Activated CD4-positive, alpha-beta memory T cell treated with anti-CD3 and anti-CD28 coated beads, Interleukin-2, amount 10 ng/mL, durations not matched to agents 7 days and 5 days (primary cell): ENCODE measurements around the gene EZR. TPM values are rescaled to one million over a fixed set of nuclear protein-coding genes. Genes with fewer than 3 reads are reported as not detected.
"Not testable (repeated sequence)": the region's sequence is repeated elsewhere in the genome, so short reads cannot be mapped to it uniquely, and the experiment has no call there.

ENCODE experiments used
- CTCF ChIA-PET: fragments of 350-600 bp; sonication (Branson Sonifier 250); formaldehyde crosslinking; loops from one replicate; lab custom pipeline; 2021; ENCODE audit warnings: antibody characterized with exemption, inconsistent platforms; lab: Charles Lee
- POLR2A ChIA-PET: fragments of 350-600 bp; sonication (Branson Sonifier 250); formaldehyde crosslinking; loops from one replicate; lab custom pipeline; 2021; ENCODE audit warnings: antibody characterized with exemption; lab: Charles Lee
- DNase-seq: peaks from one replicate; pipeline ENCODE4 v3.0.0-alpha.2; 2020
- H3K27ac Mint-ChIP-seq: one replicate; pipeline ENCODE4 v1.8.0; 2021; ENCODE audit warnings: mild to moderate bottlenecking, mixed read lengths
- H3K27me3 Mint-ChIP-seq: one replicate; pipeline ENCODE4 v1.8.0; 2021; ENCODE audit warnings: mixed read lengths
- H3K36me3 Mint-ChIP-seq: one replicate; pipeline ENCODE4 v1.8.0; 2021; ENCODE audit warnings: low read depth, mixed read lengths
- H3K4me1 Mint-ChIP-seq: one replicate; pipeline ENCODE4 v1.8.0; 2021; ENCODE audit warnings: mixed read lengths
- H3K4me3 Mint-ChIP-seq: one replicate; pipeline ENCODE4 v1.8.0; 2021; ENCODE audit warnings: mild to moderate bottlenecking, mixed read lengths
- H3K9me3 Mint-ChIP-seq: one replicate; pipeline ENCODE4 v1.8.0; 2021; ENCODE audit warnings: mixed read lengths
- total RNA-seq, 2 experiments: library from RNA; stranded (reverse); gene quantifications; one replicate each; pipeline ENCODE4 v1.2.3, GENCODE V29; 2021

Gene EZR
- total RNA-seq, 2 experiments from 2014 or later: 225 to 228 TPM

DNA sequence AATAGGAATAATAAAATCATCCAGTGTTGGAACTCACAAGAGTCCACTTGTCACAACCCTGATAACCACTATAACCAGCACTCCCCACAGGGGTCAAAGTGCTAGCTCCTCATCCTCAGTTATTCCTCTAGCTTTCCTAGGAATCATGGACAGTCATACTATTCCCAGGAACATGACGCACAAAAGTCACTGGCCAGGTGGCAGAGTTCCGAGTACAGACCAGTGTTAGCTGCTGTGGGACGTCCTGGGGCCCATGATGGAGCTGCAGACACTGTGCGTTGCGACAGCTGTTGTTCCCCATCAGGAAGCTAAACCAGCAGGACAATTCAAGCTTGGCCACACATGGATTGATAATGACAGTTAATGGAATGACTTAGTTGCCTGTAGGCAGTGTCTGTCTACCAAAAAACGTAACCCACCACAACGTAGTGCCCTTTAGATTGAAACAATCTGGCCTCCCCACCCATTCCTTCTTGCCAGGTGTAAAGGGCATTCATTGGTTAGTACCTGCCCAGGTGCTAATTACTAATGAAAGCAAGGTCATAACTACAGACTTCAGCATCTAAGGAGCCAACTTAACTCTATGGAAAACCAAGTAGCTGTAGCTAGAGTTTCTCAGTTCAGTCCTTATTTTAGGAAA, 17.4 kb downstream of the EZR start:
- Mint-ChIP-seq H3K27me3 (no peaks in the 10 kb centered on the region), H3K36me3 (peaks cover 59% of the 10 kb centered on the region), H3K4me1 (peaks cover 85% of the 10 kb centered on the region), H3K9me3 (no peaks in the 10 kb centered on the region), H3K27ac (no peak overlapping the region), H3K4me3 (no peak overlapping the region)
- POLR2A ChIA-PET: interaction anchor here (1.1 to 2.3 kb wide), 6 partner anchors 12 to 157 kb away, joined by 3 to 7 read pairs (median 4); partner anchors contain the start of genes DYNLT1 and EZR
- DNase-seq: no peak
- CTCF ChIA-PET: interaction anchor here (1.6 kb wide), 1 partner anchor 11 kb away, joined by 4 read pairs; no protein-coding TSS in a partner anchor

DNA sequence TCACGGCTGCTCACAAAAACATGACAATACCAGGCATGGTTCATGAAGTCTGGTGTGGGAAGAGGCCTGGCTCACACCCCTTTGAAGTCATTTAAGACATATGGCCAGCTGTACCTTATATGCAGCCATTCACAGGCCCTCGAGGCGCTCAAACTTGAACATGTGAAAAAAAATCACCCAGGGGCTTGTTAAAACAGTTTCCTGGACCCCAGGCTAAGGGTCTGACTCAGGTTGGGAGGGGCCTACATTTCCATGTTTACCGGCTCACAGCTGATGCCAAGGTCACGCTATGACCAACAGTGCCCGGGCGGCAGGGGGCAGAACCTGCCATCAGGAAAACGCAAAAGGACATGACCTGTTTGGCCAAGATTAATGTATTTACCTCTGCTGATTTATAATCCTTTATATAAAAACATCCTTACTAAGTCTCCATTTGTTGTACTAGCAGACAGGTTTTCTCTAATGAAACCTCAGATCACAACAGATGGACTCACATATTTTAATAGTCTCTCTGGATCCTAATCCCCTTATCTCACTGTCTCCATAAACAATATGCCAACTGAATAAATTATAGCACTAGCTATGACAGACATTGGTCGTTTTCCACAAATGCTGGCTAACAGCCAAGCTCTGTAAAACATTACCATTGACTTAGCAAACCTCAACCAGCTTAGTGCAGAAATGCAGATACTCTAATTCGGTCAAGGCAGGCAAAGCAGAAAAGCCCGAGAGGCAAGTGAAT, 19.9 kb downstream of the EZR start:
- Mint-ChIP-seq H3K36me3 (peaks cover 56% of the 10 kb centered on the region), H3K4me1 (peaks cover 82% of the 10 kb centered on the region), H3K27ac (no peak overlapping the region), H3K4me3 (no peak overlapping the region), H3K9me3 (no peaks in the 10 kb centered on the region), H3K27me3 (no peaks in the 10 kb centered on the region)
- CTCF ChIA-PET: interaction anchor here (0.6 to 1.9 kb wide), 3 partner anchors 7 to 144 kb away, joined by 3 to 7 read pairs (median 4); no protein-coding TSS in a partner anchor
- DNase-seq: no peak
- POLR2A ChIA-PET: interaction anchor here (0.8 to 3.7 kb wide), 4 partner anchors 10 to 246 kb away, joined by 3 to 18 read pairs (median 4); partner anchors contain the start of gene TAGAP

DNA sequence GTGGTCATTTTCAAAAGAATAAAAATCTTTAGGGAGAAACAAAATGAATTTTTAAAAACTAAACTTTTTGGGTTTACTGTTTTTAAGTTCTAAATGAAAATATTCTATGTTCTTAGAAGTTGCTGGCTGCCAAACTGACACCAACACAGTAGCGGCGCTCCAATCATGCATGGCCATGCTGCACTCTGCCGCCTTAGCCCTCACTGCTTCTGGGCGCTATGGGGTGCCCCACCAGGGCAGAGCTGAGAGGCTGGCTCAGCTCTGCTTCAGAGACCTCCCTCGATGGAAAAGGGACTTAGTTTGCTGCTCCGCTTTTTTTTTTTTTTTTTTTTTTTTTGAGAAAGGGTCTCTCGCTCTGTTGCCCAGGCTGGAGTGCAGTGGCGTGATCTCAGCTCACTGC, 20.9 kb downstream of the EZR start:
- CTCF ChIA-PET: interaction anchor here (0.7 to 1.9 kb wide), 5 partner anchors 9 to 584 kb away, joined by 3 to 7 read pairs (median 4); no protein-coding TSS in a partner anchor
- H3K36me3 Mint-ChIP-seq: peaks cover 56% of the 10 kb centered on the region
- DNase-seq: no peak
- H3K4me1 Mint-ChIP-seq: peaks cover 83% of the 10 kb centered on the region
- H3K27me3 Mint-ChIP-seq: no peaks in the 10 kb centered on the region
- no peak overlapping the region for H3K27ac Mint-ChIP-seq
- H3K4me3 Mint-ChIP-seq: no peak overlapping the region
- H3K9me3 Mint-ChIP-seq: no peaks in the 10 kb centered on the region
- POLR2A ChIA-PET: interaction anchor here (1.8 to 3.7 kb wide), 2 partner anchors 10 to 14 kb away, joined by 4 to 18 read pairs; no protein-coding TSS in a partner anchor

DNA sequence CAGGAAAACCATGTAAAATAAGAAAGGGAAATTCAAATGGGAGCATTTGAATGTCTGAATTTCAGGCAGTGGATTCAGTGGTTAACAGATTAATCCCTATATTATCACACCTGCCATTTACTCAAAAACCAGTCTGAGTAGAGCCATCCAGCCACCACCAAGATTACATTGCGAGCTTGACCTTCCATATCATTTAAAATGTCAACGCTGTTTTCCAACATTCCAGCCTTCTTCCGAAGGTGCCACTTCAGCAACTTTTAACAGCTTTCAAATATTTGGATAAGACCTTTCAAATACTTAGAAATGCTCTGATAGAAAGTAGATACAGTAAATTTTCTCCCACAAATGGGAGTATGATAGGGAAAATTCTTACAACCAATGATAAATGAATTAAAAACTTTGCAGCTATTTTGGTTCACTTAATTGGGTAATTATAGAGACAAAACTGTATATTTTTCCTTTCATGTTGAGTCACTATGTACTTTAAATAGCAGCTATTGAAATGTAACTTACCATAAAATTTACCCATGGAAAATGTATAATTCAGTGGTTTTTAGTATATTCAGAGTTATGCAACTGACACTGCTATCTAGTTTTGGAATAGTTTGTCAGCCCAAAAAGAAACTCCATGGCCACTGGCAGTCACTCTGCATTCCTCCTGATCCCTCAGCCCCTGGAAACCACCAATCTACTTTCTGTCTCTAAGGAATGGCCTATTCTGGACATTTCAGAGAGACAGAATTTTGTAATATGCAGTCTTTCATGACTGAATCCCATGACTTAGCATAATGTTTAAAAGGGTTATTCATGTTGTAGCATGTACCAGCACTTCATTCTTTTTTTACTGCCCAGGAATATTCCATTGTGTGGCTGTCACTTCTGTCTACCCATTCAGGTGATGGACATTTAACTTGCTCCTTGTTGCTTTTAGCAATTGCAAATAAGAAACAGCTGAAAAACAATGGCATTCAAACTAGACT, 21.5 kb downstream of the EZR start:
- POLR2A ChIA-PET: interaction anchor here (1.8 to 3.7 kb wide), 2 partner anchors 10 to 15 kb away, joined by 4 to 18 read pairs; no protein-coding TSS in a partner anchor
- H3K4me1 Mint-ChIP-seq: peaks cover 80% of the 10 kb centered on the region

DNA sequence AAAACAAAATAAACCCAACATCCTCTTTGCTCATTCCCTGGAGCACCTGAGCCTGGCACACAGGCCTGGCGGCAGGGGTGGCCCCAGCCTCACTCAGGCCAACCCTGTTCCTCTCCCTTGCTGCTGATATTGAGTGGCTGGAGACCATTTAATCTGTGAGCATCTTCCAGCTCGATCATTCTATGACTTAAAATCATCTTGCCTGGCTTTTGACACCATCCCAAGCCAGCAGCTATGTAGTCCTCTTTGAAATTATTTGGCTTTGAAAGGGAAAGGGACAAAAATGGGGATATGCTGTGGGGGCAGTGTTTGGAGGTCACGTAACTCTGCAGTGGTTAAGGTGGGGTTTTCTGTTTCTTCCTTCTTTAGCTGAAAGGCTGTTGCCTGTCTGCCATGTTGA, 22.8 kb downstream of the EZR start:
- POLR2A ChIA-PET: interaction anchor here (1.1 to 1.2 kb wide), 3 partner anchors 9 to 18 kb away, joined by 3 read pairs; no protein-coding TSS in a partner anchor

More for the DNA sequence above, 21.5 kb downstream of the EZR start:
- Mint-ChIP-seq H3K27me3 (no peaks in the 10 kb centered on the region), H3K36me3 (peaks cover 55% of the 10 kb centered on the region), H3K27ac (no peak overlapping the region), H3K4me3 (no peak overlapping the region), H3K9me3 (no peaks in the 10 kb centered on the region)
- CTCF ChIA-PET: interaction anchor here (0.7 to 1.9 kb wide), 7 partner anchors 8 to 583 kb away, joined by 3 to 7 read pairs (median 4); no protein-coding TSS in a partner anchor
- no peak for DNase-seq

DNA sequence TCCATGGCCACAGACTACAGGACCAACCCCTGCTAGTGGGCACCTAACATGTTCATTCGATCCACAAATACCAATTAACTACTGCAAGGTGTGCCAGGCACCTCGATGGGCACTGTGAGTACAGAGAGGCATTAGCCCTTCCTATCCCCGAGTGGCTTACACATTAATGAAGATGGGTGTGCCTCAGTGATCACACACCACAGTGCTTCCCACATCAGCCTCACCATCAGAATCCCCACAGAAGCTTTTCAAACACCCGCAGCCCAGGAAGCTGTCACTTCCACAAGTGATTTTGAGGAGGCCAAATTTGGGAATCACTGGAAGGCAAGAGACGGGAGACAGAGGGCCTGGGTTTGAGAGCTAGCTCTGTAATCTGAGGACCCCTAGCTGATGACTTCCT, 23.7 kb downstream of the EZR start:
- Mint-ChIP-seq H3K4me1 (peaks cover 80% of the 10 kb centered on the region), H3K4me3 (no peak overlapping the region), H3K27me3 (no peaks in the 10 kb centered on the region), H3K36me3 (peaks cover 47% of the 10 kb centered on the region), H3K27ac (no peak overlapping the region), H3K9me3 (no peaks in the 10 kb centered on the region)
- CTCF ChIA-PET: interaction anchor here (0.8 to 2.3 kb wide), 3 partner anchors 18 to 178 kb away, joined by 4 to 8 read pairs (median 5); no protein-coding TSS in a partner anchor
- DNase-seq: no peak
- POLR2A ChIA-PET: interaction anchor here (0.6 to 1.6 kb wide), 5 partner anchors 9 to 175 kb away, joined by 3 read pairs; no protein-coding TSS in a partner anchor

More for the DNA sequence above, 22.8 kb downstream of the EZR start:
- H3K36me3 Mint-ChIP-seq: peaks cover 46% of the 10 kb centered on the region
- no peaks in the 10 kb centered on the region for H3K9me3 Mint-ChIP-seq
- H3K27ac Mint-ChIP-seq: no peak overlapping the region
- H3K4me1 Mint-ChIP-seq: peaks cover 77% of the 10 kb centered on the region
- no peaks in the 10 kb centered on the region for H3K27me3 Mint-ChIP-seq
- DNase-seq: no peak
- no peak overlapping the region for H3K4me3 Mint-ChIP-seq
- CTCF ChIA-PET: interaction anchor here (0.7 to 2.3 kb wide), 2 partner anchors 18 to 105 kb away, joined by 3 to 8 read pairs; no protein-coding TSS in a partner anchor

DNA sequence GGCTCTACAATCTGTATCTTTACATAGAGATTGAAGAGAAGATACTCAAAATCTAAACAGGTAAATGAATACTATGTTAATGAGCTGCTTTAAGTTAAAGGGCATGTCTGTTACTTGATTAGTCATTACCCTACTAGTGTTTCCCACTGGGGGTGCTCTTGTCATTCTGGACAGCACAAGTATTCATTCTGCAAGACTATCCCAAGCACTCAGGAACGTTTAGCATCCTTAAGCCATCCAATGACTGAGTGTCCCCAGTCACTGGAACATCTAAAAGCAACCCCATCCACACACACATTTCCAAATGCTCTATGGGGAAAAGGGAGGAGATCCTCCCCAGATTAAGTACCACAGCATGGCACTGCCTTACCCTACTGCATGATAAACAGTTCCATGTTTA, 25.7 kb downstream of the EZR start:
- peaks cover 55% of the 10 kb centered on the region for H3K36me3 Mint-ChIP-seq
- H3K27me3 Mint-ChIP-seq: no peaks in the 10 kb centered on the region
- H3K27ac Mint-ChIP-seq: no peak overlapping the region
- no peaks in the 10 kb centered on the region for H3K9me3 Mint-ChIP-seq
- DNase-seq: no peak
- H3K4me3 Mint-ChIP-seq: no peak overlapping the region
- peaks cover 81% of the 10 kb centered on the region for H3K4me1 Mint-ChIP-seq
- POLR2A ChIA-PET: interaction anchor here (1.0 to 1.1 kb wide), 2 partner anchors 24 to 26 kb away, joined by 5 to 6 read pairs; partner anchors contain the start of gene EZR
- CTCF ChIA-PET: interaction anchor here (0.6 to 3.7 kb wide), 15 partner anchors 10 to 579 kb away, joined by 3 to 24 read pairs (median 3); no protein-coding TSS in a partner anchor

DNA sequence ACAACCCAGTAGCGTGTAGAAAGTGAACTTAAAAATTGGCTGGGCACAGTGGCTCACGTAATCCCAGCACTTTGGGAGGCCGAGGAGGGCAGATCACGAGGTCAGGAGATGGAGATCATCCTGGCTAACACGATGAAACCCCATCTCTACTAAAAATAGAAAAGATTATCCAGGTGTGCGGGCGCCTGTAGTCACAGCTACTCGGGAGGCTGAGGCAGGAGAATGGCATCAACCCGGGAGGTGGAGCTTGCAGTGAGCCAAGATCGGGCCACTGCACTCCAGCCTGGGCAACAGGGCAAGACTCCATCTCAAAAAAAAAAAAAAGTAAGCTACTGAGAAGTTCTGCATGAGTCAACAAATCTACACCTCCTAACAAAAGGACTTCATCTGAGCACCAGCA, 26.7 kb downstream of the EZR start:
- not testable (repeated sequence) for H3K9me3 Mint-ChIP-seq, H3K4me3 Mint-ChIP-seq, H3K27me3 Mint-ChIP-seq, DNase-seq
- POLR2A ChIA-PET: interaction anchor here (0.8 to 1.1 kb wide), 2 partner anchors 25 to 46 kb away, joined by 3 to 6 read pairs; no protein-coding TSS in a partner anchor
- Mint-ChIP-seq H3K27ac (peak overlapping the region; percentile 56), H3K36me3 (peaks cover 57% of the 10 kb centered on the region), H3K4me1 (peaks cover 76% of the 10 kb centered on the region)
- CTCF ChIA-PET: interaction anchor here (1.1 to 3.7 kb wide), 11 partner anchors 11 to 578 kb away, joined by 3 to 24 read pairs (median 5); partner anchors contain the start of gene EZR

DNA sequence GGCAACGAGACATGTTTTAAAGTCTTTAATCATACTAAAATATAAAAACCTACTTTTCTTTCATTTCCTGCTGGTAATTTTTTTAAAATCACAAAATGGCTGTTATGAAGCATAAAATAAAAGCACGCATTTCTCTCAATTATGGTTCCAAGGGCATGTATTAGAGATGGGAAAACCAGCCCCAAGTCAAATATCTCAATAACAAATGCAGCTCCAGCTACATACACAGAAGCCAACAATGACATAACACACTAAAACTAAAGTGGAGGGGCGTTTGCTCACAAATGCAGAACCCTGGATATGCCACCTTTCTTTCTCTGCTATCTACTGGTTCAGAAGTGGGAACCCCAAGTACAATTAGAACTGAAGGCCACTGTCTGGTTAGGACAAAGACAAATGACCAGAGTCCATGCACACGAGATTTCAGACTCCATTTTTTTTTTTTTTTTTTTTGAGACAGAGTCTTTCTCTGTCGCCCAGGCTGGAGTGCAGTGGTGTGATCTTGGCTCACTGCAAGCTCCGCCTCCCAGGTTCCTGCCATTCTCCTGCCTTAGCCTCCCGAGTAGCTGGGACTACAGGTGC, 27.8 kb downstream of the EZR start:
- POLR2A ChIA-PET: interaction anchor here (1.1 to 1.3 kb wide), 2 partner anchors 28 to 78 kb away, joined by 3 to 4 read pairs; partner anchors contain the start of gene EZR

DNA sequence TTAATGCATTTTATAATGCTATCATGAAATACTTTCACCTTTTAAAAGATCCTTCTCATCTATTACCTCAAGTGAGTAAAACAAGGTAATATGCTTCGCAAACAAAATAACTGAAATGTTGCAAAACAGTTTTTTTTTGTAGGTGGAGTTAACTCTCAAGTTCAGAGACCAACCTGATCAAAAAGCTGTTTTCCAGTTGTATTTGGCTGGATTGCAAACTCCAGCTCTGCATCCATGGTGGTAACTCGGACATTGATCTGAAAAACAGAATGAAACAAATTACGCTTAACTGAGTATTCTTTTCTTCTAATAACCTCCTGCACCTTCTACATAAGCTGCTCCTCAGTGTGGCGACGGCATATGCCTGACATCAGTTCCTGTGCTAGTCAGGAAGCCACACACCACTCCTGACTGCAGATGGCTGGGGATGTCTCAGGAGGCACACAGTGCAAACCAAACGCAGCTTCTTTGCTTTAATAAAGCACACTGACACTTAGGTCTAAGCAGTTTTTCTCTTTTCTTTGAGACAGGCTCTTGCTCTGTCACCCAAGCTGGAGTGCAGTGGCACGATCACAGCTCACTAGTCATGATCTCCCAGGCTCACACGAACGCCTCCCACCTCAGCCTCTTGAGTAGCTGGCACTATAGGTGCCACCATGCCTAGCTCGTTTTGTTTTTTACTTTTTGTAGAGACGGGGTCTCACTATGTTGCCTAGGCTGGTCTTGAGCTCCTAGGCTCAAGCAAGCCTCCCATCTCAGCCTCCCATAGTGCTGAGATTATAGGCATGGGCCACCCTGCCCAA, 29.9 kb downstream of the EZR start:
- peak overlapping the region; percentile 12 for H3K4me3 Mint-ChIP-seq
- H3K36me3 Mint-ChIP-seq: peaks cover 63% of the 10 kb centered on the region
- CTCF ChIA-PET: interaction anchor here (0.6 to 2.1 kb wide), 18 partner anchors 9 to 575 kb away, joined by 3 to 12 read pairs (median 4); no protein-coding TSS in a partner anchor
- H3K27ac Mint-ChIP-seq: peak overlapping the region; percentile 79
- peak; percentile 78 for DNase-seq
- POLR2A ChIA-PET: interaction anchor here (0.8 to 2.5 kb wide), 26 partner anchors 9 to 210 kb away, joined by 3 to 28 read pairs (median 5); partner anchors contain the start of genes EZR and RSPH3
- no peaks in the 10 kb centered on the region for H3K27me3 Mint-ChIP-seq
- no peaks in the 10 kb centered on the region for H3K9me3 Mint-ChIP-seq
- H3K4me1 Mint-ChIP-seq: peaks cover 58% of the 10 kb centered on the region

More for the DNA sequence above, 27.8 kb downstream of the EZR start:
- Mint-ChIP-seq H3K27me3 (no peaks in the 10 kb centered on the region), H3K4me1 (peaks cover 67% of the 10 kb centered on the region), H3K4me3 (no peak overlapping the region), H3K36me3 (peaks cover 57% of the 10 kb centered on the region), H3K27ac (peak overlapping the region; percentile 79), H3K9me3 (no peaks in the 10 kb centered on the region)
- no peak for DNase-seq
- CTCF ChIA-PET: interaction anchor here (0.7 to 3.7 kb wide), 3 partner anchors 8 to 182 kb away, joined by 3 to 24 read pairs (median 4); partner anchors contain the start of gene EZR
